Stimulated activated CD8-positive, alpha-beta memory T cell treated with anti-CD3 and anti-CD28 coated beads, Interleukin-7, amount 100 ng/mL, for 24 hours (primary cell): ENCODE results near the gene CATSPERD.
"Not testable (repeated sequence)": the region's sequence is repeated elsewhere in the genome, so short reads cannot be mapped to it uniquely, and the experiment has no call there.

Experiments
- DNase-seq: peaks from one replicate; pipeline ENCODE4 v3.0.0-alpha.2; 2020; ENCODE audit warnings: low read depth

CATSPERD gene

DNA sequence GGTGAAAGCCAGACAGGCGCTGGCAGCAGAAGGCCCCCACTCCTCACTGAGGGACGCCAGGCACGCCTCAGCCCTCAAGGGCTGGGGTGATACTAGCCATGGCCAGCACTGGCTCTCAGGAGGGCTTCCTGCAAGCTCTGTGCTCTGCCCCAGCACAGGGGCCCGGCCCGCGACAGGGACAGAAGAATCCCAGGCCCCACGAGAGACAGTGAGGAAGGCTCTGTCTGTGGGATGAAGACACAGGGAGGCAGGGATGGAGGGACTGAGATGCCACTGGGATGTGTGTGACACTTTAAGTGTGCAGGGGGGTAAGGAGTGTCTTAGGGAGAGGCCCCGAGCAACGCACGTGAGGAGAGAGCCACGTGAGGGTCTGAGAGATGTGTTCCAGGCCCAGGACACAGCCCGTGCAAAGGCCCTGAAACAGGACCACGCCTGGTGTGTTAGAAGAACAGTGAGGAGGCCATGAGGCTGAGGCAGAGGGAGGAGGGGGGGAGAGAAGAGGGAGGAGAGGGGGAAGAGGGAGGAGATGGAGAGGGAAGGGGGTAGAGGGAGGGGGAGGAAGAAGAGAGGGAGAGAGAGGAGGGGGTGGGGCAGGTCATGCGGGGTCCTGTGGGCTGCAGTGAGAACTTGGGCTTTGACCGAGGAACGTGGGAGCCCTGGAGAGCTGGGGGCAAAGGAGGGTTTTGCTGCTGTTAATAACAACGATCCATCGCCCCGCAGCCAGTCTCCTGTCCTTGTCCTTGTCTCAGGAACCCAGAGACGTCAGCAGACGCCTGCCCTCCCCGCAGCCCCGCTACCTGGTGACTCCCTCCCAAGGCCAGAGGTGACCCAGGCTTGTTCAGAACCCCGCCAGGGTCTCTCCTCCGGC lies 23.2 kb upstream of the CATSPERD start:
- no peak for DNase-seq

- no peak for DNase-seq
Observed at GRCh38 chr19:5697890-5698634, 22.4 kb upstream of the CATSPERD start.

GRCh38 chr19:5698635-5699422 lies 21.6 kb upstream of the CATSPERD start:
- no peak for DNase-seq

- DNase-seq, result no peak
Observed at GRCh38 chr19:5700455-5701092, 19.9 kb upstream of the CATSPERD start.

DNA sequence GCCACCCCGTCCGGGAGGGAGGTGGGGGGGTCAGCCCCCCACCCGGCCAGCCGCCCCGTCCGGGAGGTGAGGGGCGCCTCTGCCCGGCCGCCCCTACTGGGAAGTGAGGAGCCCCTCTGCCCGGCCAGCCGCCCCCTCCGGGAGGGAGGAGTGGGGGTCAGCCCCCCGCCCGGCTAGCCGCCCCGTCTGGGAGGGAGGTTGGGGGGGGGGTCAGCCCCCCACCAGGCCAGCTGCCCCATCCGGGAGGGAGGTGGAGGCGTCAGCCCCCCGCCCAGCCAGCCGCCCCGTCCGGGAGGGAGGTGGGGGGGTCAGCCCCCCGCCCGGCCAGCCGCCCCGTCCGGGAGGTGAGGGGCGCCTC lies 18.4 kb upstream of the CATSPERD start:
- DNase-seq, result not testable (repeated sequence)

DNA sequence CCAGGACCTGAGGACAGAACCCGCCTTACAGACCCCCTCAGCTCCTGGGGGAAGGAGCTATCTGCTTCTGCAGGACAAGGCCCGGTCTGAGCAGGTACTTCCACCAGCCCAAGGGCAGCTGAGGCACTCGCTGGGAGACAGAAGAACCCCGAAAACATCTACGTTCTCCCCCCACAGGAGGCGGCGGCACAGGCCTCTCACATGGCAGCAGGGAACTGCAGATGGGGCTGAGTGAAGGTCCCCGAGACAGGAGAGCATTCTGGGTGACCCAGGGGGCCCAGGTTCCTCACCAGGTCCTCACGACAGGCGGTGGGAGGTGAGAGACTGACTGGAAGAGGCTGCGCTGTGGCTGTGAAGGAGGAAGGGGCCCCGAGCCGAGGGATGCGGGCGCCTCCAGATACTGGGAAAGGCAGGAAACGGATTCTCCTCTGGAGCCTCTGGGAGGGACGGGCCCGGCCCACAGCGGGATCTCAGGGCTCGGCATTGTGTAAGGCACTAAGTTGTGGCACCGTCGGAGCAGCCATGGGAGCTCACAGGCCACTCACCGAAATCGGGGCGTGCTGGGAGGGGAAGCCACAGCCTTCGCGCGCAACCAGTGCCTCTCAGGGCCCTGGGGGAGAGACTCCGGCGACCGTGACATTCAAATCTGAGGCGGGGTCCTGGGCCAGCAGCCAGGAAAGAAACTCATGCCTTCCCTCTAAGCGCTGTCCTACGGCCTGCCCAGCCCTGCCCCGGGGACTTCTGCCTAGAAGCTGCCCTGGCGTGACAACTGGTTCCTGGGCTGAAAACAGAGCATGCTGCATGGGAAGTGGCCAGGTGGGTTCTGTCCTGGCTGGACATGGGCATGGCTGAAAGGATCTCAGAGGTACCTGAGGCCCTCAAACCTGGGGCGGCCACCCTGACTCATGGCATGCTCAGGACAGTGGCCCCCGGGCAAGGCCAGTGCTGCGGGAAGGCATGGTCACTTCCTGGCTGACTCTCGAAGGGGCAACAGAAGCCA lies 16.3 kb upstream of the CATSPERD start:
- DNase-seq, result no peak

DNA sequence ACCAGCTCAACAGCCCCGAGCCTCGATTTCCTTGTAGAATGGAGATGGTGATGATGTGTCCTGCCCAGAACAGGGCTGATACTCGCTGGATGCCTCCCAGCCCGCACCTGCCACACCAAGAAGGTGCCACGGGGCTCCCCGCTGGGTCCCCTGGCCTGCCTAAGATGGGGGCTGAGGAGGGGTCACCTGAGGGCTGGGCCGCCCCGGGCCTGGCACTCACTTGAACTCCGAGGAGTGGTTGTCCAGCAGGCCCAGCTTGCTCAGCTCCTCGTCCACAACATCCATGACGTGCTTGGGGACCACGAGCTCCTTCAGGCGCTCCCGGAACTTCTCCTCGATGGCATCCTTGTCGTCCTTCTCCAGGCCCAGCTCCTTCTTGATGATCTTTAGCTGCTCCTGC lies 14.9 kb upstream of the CATSPERD start:
- DNase-seq, result no peak

DNA sequence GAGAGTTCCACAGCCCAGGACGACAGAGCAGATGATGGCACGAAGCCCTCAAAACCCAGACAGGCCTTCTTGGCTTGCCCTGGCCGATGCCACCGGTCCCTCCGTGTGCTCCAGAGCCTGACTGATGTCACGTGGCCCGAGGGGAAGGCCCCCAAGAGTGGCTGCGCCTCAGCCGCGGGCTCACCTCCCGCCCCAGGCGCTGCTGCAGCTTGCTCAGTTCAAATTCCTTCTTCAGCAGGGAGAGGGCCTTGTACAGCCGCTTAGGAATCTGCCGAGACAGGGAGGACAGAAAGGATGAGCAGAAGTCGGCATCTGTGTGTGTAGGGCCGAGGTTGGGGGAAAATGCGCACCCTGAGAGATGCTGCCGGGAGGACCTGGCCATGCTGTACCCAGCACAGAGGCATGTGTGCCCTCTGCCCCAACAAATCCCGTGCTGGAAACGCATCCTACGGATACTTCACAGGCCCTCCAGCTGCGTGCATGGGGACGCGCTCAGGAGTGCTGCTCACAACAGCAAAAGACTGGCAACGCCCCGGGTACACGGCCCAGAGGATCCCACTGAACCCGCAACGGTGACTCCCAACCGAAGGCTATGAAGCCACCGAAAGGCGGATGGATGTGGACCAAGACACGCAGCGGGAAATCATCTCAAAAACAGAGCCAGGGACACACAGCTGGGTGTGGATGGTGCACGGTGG lies 13.4 kb upstream of the CATSPERD start:
- no peak for DNase-seq

GRCh38 chr19:5707576-5708575 lies 12.6 kb upstream of the CATSPERD start:
- DNase-seq, result no peak

- no peak for DNase-seq
Observed at GRCh38 chr19:5711025-5711424, 9.4 kb upstream of the CATSPERD start.

GRCh38 chr19:5711713-5712161 lies 8.7 kb upstream of the CATSPERD start:
- no peak for DNase-seq

DNA sequence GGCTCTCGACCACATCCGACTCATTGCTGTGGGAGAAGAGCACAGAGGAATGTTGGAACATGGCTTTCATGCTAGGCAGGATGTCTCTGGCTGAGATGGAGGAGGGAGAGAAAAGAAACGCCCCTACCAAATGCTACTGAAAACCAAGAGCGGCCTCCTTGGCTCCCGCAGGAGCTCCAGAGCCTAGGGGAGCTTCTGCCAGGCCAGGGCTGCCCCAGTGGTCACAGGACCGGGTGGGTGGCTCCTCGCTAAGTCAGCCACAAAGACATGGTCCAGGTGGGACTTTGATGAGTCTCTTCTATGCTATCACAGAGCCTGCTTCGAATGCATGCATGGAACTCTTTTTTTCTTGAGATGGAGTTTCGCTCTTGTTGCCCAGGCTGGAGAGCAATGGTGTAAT lies 7.2 kb upstream of the CATSPERD start:
- no peak for DNase-seq

- DNase-seq, result no peak
Observed at GRCh38 chr19:5714816-5715215, 5.6 kb upstream of the CATSPERD start.

DNA sequence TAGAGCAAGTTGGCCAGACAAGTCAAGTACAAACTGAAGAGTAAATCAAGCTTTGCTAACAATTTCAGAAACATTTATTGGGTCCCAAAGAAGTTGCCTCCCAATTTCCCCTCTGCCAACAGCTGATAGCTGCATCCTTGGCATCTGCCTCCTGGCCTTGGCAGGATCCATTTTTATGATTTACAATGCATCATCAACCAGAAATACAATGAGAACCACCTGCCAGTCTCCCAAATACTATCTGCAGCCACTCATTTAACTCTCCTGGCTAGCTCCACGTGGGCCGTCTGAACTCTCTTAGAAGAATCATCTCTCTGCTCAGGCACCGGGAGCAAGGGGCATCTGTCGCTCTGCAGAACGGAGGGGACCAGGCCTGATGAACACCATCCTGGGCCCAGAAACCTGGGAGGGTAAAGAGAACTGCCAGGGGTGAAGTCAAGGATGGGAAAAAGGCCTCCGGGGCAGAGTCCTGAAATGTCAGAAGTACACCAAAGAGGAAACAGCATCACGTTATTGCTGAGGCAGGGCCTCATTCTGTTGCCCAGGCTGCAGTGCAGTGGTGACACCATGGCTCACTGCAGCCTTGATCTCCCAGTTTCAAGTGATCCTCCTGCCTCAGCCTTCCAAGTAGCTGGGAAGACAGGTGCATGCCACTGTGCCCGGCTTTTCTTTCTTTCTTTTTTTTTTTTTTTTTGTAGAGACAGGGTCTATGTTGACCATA lies 3.1 kb upstream of the CATSPERD start:
- no peak for DNase-seq

DNA sequence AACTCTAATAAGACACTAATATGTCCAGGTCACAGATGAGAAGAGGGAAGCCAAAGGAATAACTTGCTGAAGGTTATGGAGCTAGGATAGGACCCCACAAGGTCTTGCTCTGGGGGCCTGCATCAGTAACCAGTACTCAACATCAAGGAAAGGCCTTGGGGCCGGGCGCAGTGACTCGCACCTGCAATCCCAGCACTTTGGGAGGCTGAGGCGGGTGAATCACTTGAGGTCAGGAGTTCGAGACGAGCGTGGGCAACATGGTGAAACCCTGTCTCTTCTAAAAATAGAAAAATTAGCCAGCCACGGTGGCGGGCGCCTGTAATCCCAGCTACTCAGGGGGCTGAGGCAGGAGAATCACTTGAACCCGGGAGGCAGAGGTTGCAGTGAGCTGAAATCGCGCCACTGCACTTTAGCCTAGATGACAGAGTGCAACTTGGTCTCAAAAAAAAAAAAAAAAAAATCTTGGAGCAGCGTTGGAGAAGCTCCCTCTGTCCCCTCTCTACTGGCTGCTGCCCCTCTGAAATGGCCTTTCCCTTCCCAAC lies 2.3 kb upstream of the CATSPERD start:
- DNase-seq, result peak; percentile 33

- DNase-seq, result peak; percentile 36
Observed at GRCh38 chr19:5718579-5719273, 1.7 kb upstream of the CATSPERD start.

DNA sequence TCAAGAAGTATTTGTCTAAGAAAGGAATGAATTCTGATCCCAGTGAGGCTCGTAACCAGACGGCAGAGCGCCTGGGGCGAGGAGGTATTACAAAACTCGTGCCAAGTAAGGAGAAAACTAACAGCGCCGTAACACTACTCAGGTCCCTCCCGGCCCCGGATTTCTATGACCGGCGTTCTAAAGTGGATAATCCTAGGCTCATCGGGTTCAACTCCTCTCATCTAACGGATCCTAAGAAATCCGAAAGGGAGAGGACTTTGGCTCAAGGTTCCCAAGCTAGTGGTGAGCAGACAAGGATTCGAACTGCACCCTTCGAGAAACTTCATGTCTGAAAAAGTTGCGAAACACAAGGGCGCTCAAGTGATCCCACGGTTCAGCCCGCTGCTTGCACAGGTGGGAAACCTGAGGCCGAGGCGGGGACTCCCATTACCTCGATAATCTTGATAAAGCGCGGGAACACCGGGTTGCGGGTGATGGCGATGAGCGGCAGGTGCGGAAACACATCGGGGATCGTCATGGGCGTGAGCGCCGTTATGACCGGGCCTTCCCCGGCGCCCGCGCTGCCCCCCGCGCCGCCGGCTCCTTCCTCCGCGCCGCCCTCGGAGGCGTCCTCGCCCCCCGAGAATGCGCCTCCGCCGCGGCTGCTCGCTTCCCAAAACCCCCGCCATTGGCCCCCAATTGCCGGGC lies 1.0 kb upstream of the CATSPERD start:
- DNase-seq, result no peak
